ENCODE measurements around the gene TNS2. TPM values are rescaled to one million over a fixed set of nuclear protein-coding genes. Genes with fewer than 3 reads are reported as not detected.

Gene TNS2
- total RNA-seq, 2 experiments from 2014 or later: 0.77 to 2.4 TPM

DNA sequence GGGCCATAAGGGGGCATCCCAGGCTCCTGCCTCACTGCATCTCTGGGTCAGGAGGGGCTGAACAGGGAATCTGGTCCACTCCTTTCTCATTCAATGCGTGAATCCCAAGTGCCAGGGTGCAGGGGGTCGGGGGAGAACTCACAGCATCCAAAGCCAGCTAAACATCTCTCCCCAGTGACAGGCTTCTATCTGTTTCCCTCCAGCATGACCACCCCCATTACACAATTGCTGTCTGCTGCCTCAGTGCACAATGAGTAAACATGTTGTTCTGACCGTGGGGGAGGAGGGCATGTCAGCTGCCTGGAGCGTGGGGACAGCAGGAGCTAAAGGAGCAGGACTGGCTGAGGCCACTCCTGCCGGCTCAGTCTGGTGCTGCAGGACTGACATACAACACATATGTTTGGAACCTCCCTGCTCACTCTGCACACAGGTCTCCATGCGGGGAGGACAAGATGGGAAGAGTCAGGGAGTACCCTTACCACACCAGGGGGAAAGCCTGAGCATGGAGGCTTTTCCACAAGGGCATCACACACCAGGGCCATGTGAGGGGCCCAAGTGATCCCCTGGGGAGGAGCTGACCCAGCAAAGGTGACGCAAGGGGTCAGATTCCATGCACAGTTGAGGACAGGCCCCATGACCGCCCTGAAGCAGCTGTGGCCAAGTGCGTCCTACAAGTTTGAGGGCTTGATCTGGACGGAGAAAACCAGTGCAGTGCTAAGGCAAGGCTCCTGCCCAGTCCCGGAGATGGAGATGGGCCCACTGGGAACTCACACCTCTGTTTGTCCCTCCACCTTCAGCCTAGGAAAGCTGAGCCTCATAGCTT is 1.4 kb downstream of the TNS2 start:
- intact Hi-C loops (cut with DNase I, micrococcal nuclease): no loop called here
- H3K4me3 Mint-ChIP-seq: no peak overlapping the region
- ChIA-PET POLR2A (no interaction called here), CTCF (interaction anchor here (0.7 to 1.4 kb wide), 5 partner anchors 8 to 1431 kb away, joined by 3 to 4 read pairs (median 4); no protein-coding TSS in a partner anchor)
- H3K9me3 Mint-ChIP-seq (ENCODE audit: low read depth): no peaks in the 10 kb centered on the region
- no peak for ATAC-seq
- no peaks in the 10 kb centered on the region for H3K36me3 Mint-ChIP-seq (ENCODE audit: low read depth)
- H3K27me3 Mint-ChIP-seq: no peaks in the 10 kb centered on the region
- H3K4me1 Mint-ChIP-seq: peaks cover 33% of the 10 kb centered on the region
- no peak overlapping the region for H3K27ac Mint-ChIP-seq
- DNase-seq: peak; percentile 18

DNA sequence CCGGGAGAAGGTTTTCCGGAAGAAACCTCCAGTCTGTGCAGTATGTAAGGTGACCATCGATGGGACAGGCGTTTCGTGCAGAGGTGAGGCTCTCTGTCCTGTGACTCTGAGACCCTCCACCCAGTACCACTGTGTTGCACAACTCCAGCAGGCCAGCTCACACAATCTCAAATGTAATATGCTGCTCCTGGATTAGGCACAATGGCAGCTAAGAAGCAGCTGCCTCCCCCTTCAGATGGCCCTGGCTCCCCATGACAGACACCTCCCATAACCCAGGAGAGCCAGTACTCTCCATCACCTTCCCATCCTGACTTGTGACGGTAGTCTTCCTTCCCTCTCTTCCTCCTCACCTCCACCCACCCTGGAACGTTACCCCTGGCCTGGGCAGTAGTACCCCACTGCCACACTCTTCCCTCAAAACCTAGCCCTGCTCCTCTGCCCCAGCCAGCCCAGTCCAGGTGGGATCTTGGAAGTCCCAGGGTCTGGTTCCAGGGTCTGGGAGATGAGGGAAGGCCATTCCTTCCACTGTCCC is 2.1 kb downstream of the TNS2 start:
- Mint-ChIP-seq H3K4me1 (peaks cover 29% of the 10 kb centered on the region), H3K4me3 (no peak overlapping the region), H3K36me3 (ENCODE audit: low read depth) (no peaks in the 10 kb centered on the region), H3K27ac (no peak overlapping the region), H3K27me3 (no peaks in the 10 kb centered on the region), H3K9me3 (ENCODE audit: low read depth) (no peaks in the 10 kb centered on the region)
- CTCF ChIA-PET: interaction anchor here (1.0 to 1.4 kb wide), 3 partner anchors 9 to 15 kb away, joined by 3 to 4 read pairs (median 4); no protein-coding TSS in a partner anchor
- intact Hi-C loops (cut with DNase I, micrococcal nuclease): no loop called here
- POLR2A ChIA-PET: no interaction called here
- ATAC-seq (no peak), DNase-seq (peak; percentile 10)

DNA sequence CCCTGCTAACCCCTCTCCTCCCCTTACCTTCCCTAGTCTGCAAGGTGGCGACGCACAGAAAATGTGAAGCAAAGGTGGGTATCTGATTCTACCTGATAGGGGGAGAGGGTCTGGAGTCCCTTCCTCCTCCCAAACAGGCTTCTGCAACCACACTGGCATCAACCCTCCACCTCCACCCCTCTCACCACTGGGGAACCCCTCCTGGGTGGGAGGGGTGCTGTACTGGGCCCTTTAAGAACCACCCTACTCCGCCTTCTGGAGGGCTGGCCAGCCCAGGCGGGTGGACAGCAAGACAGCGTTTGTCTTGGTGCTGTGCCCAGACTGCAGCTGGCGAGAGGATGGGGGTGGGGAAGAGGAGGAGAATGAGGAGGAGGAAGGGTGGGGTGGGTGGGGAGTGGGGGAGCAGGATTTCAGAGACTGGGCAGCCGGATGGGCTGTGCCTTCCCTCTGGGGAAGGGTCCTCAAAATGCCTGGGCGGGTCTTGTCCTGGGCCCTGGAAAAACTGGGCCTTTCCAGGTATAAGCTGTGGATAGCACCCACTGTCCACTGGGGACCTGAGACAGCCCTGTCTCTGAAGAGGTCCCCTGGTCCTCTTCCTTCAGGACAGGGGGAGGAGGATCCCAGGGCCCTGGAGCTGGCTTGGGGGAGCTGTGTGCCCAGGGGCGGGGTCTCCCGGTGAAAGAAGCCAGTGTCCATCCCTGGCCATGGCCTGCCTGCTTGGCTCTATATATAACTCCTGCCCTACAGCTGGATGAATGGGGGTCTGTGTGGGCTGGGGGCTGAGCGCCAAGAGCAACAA is 2.8 kb downstream of the TNS2 start:
- Mint-ChIP-seq H3K4me3 (no peak overlapping the region), H3K27ac (no peak overlapping the region), H3K9me3 (ENCODE audit: low read depth) (no peaks in the 10 kb centered on the region), H3K27me3 (no peaks in the 10 kb centered on the region), H3K36me3 (ENCODE audit: low read depth) (no peaks in the 10 kb centered on the region), H3K4me1 (peaks cover 29% of the 10 kb centered on the region)
- POLR2A ChIA-PET: no interaction called here
- CTCF ChIA-PET: interaction anchor here (0.5 to 3.7 kb wide), 5 partner anchors 13 to 129 kb away, joined by 3 to 24 read pairs (median 3); partner anchors contain the start of gene IGFBP6
- DNase-seq (peak; percentile 6), ATAC-seq (no peak)
- intact Hi-C loops (cut with DNase I, micrococcal nuclease): no loop called here

DNA sequence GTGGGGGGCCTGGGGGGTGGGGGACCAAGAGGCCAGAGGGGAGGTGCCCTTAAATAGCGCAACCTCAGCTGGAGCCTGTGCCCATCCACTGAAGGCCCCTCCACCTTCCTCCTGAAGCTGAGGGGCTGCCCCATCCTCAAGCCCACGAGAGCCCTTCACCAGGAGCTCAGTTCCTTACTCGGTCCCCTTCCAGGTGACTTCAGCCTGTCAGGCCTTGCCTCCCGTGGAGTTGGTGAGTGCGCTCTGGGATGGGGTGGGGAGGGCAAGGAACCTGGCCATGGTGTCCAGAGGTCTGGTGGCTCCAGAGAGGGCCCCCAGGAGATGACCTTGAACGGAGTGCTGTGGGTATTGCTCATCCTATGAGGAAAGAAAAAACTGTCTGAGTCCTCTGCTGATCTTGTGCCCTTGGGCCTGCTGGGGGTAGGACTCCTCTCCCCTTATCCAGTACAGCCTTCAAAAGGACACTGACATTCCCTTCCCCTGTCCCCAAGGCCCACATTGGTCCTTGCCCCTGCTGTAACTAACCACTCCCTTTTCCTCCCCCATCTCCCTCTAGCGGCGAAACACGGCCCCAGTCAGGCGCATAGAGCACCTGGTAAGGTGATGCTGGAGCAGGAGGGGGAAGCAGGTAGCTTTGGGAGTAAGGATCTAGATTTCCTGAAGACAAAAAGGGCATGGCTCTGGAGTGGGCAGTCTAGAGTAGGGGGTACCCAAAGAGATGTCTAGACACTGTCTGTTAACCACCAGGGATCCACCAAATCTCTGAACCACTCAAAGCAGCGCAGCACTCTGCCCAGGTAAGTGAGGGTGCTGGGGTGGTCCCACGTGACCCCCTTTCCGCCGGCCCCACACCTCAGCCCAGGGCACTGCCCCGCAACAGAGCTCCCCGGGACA is 3.6 kb downstream of the TNS2 start:
- POLR2A ChIA-PET: interaction anchor here (1.0 kb wide), 1 partner anchor 47 kb away, joined by 6 read pairs; the partner anchor contains the start of gene EIF4B
- Mint-ChIP-seq H3K9me3 (ENCODE audit: low read depth) (no peaks in the 10 kb centered on the region), H3K27ac (peak overlapping the region; percentile 84), H3K4me3 (peak overlapping the region; percentile 86), H3K4me1 (peaks cover 22% of the 10 kb centered on the region), H3K27me3 (no peaks in the 10 kb centered on the region), H3K36me3 (ENCODE audit: low read depth) (no peaks in the 10 kb centered on the region)
- CTCF ChIA-PET: interaction anchor here (0.5 to 3.7 kb wide), 13 partner anchors 8 to 128 kb away, joined by 3 to 24 read pairs (median 4); partner anchors contain the start of genes EIF4B and IGFBP6
- ATAC-seq (peak; percentile 18), DNase-seq (peak; percentile 73)
- intact Hi-C loops (cut with DNase I, micrococcal nuclease): loop anchor here (1.0 to 2.0 kb wide), 5 partner anchors 25 to 127 kb away; partner anchors contain the start of genes SPRYD3 (in 2 of the 2), CSAD (in 1 of the 2), EIF4B (in 1 of the 2) and ZNF740 (in 1 of the 2)

DNA sequence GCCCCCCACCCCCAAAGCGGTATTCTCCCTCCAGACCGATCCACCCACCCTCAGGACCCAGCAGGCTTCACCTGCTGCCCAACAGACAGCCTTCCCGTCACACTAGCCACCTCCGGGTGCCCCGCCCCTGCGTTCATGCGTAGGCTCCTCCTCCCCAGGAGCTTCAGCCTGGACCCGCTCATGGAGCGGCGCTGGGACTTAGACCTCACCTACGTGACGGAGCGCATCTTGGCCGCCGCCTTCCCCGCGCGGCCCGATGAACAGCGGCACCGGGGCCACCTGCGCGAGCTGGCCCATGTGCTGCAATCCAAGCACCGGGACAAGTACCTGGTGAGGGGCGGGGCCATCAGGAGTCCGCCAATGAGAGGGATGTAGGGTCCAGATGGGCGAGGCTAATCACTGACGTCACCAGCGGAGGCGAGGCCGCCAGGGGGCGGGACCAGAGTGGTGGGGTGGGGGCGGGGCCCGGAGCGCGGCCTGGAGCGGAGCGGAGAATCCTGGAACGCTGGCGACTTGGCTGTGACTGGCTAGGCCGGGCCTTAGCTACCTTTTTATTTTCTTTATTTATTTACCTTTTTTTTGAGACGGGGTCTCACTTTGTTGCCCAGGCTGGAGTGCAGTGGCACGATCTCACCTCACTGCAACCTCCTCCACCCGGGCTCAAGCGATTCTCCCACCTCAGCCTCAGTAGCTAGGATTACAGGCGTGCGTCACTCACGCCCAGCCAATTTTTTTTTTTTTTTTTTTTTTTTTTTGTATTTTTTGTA is 4.4 kb downstream of the TNS2 start:
- CTCF ChIA-PET: interaction anchor here (0.6 to 3.7 kb wide), 13 partner anchors 9 to 127 kb away, joined by 3 to 24 read pairs (median 4); partner anchors contain the start of genes EIF4B and IGFBP6
- Mint-ChIP-seq H3K4me1 (peaks cover 14% of the 10 kb centered on the region), H3K36me3 (ENCODE audit: low read depth) (no peaks in the 10 kb centered on the region), H3K27ac (peak overlapping the region; percentile 84), H3K9me3 (ENCODE audit: low read depth) (no peaks in the 10 kb centered on the region), H3K27me3 (no peaks in the 10 kb centered on the region), H3K4me3 (peak overlapping the region; percentile 86)
- DNase-seq: peak; percentile 96
- peak; percentile 94 for ATAC-seq
- intact Hi-C loops (cut with DNase I, micrococcal nuclease): loop anchor here (1.0 to 2.0 kb wide), 5 partner anchors 25 to 126 kb away; partner anchors contain the start of genes SPRYD3 (in 2 of the 2), CSAD (in 1 of the 2), EIF4B (in 1 of the 2) and ZNF740 (in 1 of the 2)
- POLR2A ChIA-PET: interaction anchor here (0.6 to 1.0 kb wide), 2 partner anchors 48 to 144 kb away, joined by 5 to 6 read pairs; partner anchors contain the start of gene EIF4B

DNA sequence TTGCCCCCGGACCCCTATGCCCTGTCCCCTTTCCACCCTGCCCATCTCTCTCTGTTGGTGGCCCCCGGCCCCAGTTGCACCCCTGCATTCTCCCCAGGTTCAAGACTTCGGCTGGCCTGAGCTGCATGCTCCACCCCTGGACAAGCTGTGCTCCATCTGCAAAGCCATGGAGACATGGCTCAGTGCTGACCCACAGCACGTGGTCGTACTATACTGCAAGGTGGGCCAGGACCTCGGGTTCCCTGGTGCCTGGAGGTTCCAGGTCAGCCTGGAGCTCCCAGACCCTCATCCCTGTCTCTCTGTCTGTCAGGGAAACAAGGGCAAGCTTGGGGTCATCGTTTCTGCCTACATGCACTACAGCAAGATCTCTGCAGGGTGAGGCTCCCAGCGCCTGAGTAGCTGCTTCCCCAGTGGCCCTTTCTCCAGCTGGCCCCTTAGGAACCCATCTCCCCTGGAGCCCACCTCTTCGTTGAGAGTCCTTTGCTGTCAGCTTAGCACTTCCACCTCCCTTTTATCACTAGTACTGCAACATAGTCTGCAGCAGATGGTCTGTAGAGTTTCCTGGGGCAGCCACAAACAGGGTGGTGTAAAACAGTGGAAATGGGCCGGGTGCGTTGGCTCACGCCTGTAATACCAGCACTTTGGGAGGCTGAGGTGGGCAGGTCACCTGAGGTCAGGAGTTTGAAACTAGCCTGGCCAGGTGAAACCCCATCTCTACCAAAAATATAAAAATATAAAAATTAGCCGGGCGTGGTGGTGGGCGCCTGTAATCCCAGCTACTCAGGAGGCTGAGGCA is 5.8 kb downstream of the TNS2 start:
- no peak overlapping the region for H3K4me3 Mint-ChIP-seq
- POLR2A ChIA-PET: no interaction called here

DNA sequence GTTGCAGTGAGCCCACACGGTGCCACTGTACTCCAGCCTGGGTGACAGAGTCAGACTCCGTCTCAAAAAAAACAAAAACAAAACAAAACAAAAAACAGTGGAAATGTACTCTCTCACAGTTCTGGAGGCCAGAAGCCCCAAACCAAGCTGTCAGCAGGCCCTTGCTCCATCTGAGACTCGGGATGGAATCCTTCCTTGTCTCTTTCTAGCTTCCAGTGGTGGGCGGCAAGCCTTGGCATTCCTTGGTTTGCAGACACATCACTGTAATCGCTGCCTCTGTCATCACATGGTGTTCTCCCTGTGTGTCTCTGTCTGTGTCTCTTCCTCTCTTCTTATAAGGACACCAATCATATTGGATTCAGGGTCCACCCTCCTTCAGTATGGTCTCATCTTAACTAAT is 6.4 kb downstream of the TNS2 start:
- ChIA-PET POLR2A (no interaction called here), CTCF (interaction anchor here (0.7 to 1.8 kb wide), 4 partner anchors 10 to 46 kb away, joined by 3 to 13 read pairs (median 5); partner anchors contain the start of gene SPRYD3)
- intact Hi-C loops (cut with DNase I, micrococcal nuclease): no loop called here
- Mint-ChIP-seq H3K27ac (no peak overlapping the region), H3K9me3 (ENCODE audit: low read depth) (no peaks in the 10 kb centered on the region), H3K4me1 (peaks cover 9% of the 10 kb centered on the region), H3K27me3 (no peaks in the 10 kb centered on the region), H3K36me3 (ENCODE audit: low read depth) (no peaks in the 10 kb centered on the region), H3K4me3 (no peak overlapping the region)
- DNase-seq (peak; percentile 3), ATAC-seq (no peak)

More for the DNA sequence above, 5.8 kb downstream of the TNS2 start:
- no peak for ATAC-seq
- intact Hi-C loops (cut with DNase I, micrococcal nuclease): loop anchor here in 1 of 2 experiments (2.0 kb wide), 1 partner anchor 23 kb away; the partner anchor contains the start of gene SPRYD3
- Mint-ChIP-seq H3K27ac (no peak overlapping the region), H3K9me3 (ENCODE audit: low read depth) (no peaks in the 10 kb centered on the region), H3K27me3 (no peaks in the 10 kb centered on the region), H3K4me1 (peaks cover 11% of the 10 kb centered on the region), H3K36me3 (ENCODE audit: low read depth) (no peaks in the 10 kb centered on the region)
- CTCF ChIA-PET: interaction anchor here (0.6 to 3.7 kb wide), 10 partner anchors 9 to 77 kb away, joined by 3 to 24 read pairs (median 4); partner anchors contain the start of genes IGFBP6 and SPRYD3
- DNase-seq: peak; percentile 3

DNA sequence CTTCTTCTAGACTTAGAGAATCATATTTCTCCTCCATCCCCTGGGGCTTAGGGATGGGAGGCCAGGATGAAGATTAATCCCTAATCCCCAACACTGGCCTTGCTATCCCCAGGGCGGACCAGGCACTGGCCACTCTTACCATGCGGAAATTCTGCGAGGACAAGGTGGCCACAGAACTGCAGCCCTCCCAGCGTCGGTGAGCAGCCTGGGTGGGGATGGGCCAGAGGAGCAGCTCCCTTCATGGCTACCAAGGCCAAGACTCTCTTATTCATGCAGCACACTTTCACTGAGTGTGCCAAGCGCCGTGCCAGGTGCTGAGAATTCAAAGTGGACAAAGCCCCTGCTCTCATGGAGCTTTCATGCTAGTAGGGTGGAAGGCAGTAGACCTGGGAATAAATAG is 7.0 kb downstream of the TNS2 start:
- no peak for ATAC-seq
- CTCF ChIA-PET: interaction anchor here (0.7 to 1.8 kb wide), 7 partner anchors 9 to 45 kb away, joined by 3 to 13 read pairs (median 4); partner anchors contain the start of gene SPRYD3
- H3K9me3 Mint-ChIP-seq (ENCODE audit: low read depth): no peaks in the 10 kb centered on the region
- no peaks in the 10 kb centered on the region for H3K27me3 Mint-ChIP-seq
- intact Hi-C loops (cut with DNase I, micrococcal nuclease): no loop called here
- DNase-seq: peak; percentile 2
- POLR2A ChIA-PET: no interaction called here
- no peak overlapping the region for H3K4me3 Mint-ChIP-seq
- H3K27ac Mint-ChIP-seq: no peak overlapping the region
- no peaks in the 10 kb centered on the region for H3K36me3 Mint-ChIP-seq (ENCODE audit: low read depth)
- peaks cover 9% of the 10 kb centered on the region for H3K4me1 Mint-ChIP-seq

DNA sequence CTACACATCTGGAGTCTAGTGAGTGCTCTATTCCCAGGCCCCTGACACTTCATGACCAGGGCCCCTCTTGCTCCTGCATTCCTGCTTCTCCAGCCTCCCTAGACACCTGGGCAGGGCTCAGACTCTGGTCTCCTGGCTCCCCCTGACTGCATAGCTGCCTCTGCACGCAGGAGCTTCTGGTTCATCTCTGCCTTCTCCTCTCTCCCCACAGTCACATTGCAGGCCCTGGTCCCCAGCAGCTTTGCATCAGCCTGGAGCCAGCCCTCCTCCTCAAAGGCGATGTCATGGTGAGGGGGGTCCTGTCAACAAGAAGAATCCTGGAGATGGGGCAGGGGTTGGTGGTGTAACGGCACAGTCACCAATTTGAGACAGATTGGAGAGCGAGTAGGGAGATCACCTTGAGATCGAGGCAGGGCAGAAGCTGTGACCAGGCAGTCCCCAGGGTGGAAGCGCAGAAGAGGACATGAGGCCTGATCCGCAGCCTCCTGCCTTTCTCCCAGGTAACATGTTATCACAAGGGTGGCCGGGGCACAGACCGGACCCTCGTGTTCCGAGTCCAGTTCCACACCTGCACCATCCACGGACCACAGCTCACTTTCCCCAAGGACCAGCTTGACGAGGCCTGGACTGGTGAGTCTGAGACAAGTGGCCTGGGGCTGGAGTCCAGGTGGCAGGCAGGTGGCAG is 8.1 kb downstream of the TNS2 start:
- Mint-ChIP-seq H3K27ac (no peak overlapping the region), H3K4me1 (peaks cover 9% of the 10 kb centered on the region)
- intact Hi-C loops (cut with DNase I, micrococcal nuclease): no loop called here

More for the DNA sequence above, 8.1 kb downstream of the TNS2 start:
- Mint-ChIP-seq H3K36me3 (ENCODE audit: low read depth) (no peaks in the 10 kb centered on the region), H3K9me3 (ENCODE audit: low read depth) (no peaks in the 10 kb centered on the region), H3K4me3 (no peak overlapping the region), H3K27me3 (no peaks in the 10 kb centered on the region)
- ChIA-PET CTCF (interaction anchor here (0.6 to 1.8 kb wide), 7 partner anchors 8 to 169 kb away, joined by 3 to 13 read pairs (median 4); partner anchors contain the start of gene SPRYD3), POLR2A (interaction anchor here (0.6 kb wide), 1 partner anchor 228 kb away, joined by 4 read pairs; no protein-coding TSS in a partner anchor)
- ATAC-seq: no peak
- DNase-seq: peak; percentile 3
